Ecto neural progenitor cell (in vitro differentiated cells): ENCODE results near the gene EIF4A3.

Experiments
- DNase-seq: peaks from one replicate; pipeline ENCODE4 v3.0.0-alpha.2; 2018; ENCODE audit warnings: low spot score

Gene EIF4A3

GRCh38 chr17:80137131-80137530 lies 9.8 kb downstream of the EIF4A3 start:
- no peak for DNase-seq

- no peak for DNase-seq
Observed at GRCh38 chr17:80133626-80133970, 13.3 kb downstream of the EIF4A3 start.

- DNase-seq = no peak
Observed at GRCh38 chr17:80132906-80133625, 13.9 kb downstream of the EIF4A3 start.

GRCh38 chr17:80130992-80131391 lies 15.9 kb downstream of the EIF4A3 start:
- no peak for DNase-seq

- DNase-seq = no peak
Observed at GRCh38 chr17:80129006-80129565, 17.8 kb downstream of the EIF4A3 start.

- no peak for DNase-seq
Observed at GRCh38 chr17:80126449-80126715, 20.5 kb downstream of the EIF4A3 start.

GRCh38 chr17:80125656-80126448 lies 21.1 kb downstream of the EIF4A3 start:
- DNase-seq = no peak

GRCh38 chr17:80124351-80124981 lies 22.5 kb downstream of the EIF4A3 start:
- peak; percentile 83 for DNase-seq

GRCh38 chr17:80123791-80124190 lies 23.1 kb downstream of the EIF4A3 start:
- no peak for DNase-seq

- DNase-seq = no peak
Observed at GRCh38 chr17:80122926-80123505, 23.9 kb downstream of the EIF4A3 start.

- no peak for DNase-seq
Observed at GRCh38 chr17:80122026-80122575, 24.8 kb downstream of the EIF4A3 start.

- no peak for DNase-seq
Observed at GRCh38 chr17:80119839-80120238, 27.1 kb downstream of the EIF4A3 start.

GRCh38 chr17:80119271-80119791 lies 27.6 kb downstream of the EIF4A3 start:
- no peak for DNase-seq

- no peak for DNase-seq
Observed at GRCh38 chr17:80118601-80119270, 28.2 kb downstream of the EIF4A3 start.

- DNase-seq = no peak
Observed at GRCh38 chr17:80117491-80118401, 29.2 kb downstream of the EIF4A3 start.

GRCh38 chr17:80116921-80117380 lies 30.0 kb downstream of the EIF4A3 start:
- no peak for DNase-seq

GRCh38 chr17:80116276-80116920 lies 30.5 kb downstream of the EIF4A3 start:
- DNase-seq = no peak

GRCh38 chr17:80115159-80115558 lies 31.8 kb downstream of the EIF4A3 start:
- no peak for DNase-seq

GRCh38 chr17:80114758-80115157 lies 32.2 kb downstream of the EIF4A3 start:
- no peak for DNase-seq

GRCh38 chr17:80113033-80113484 lies 33.9 kb downstream of the EIF4A3 start:
- DNase-seq = no peak
